Activated CD4-positive, alpha-beta T cell treated with anti-CD3 and anti-CD28 coated beads, Interleukin-2, amount 50 U/mL, for 16 hours (primary cell): ENCODE results near the gene WDR33.
"Not testable (repeated sequence)": the region's sequence is repeated elsewhere in the genome, so short reads cannot be mapped to it uniquely, and the experiment has no call there.

Experiments
- DNase-seq: peaks from one replicate; pipeline ENCODE4 v3.0.0-alpha.2; 2020

WDR33 gene

GRCh38 chr2:127810619-127811396 lies at the start of gene WDR33:
Gene WDR33, minus strand, starts transcription at chr2:127811171. Its CDS starts 40,190 bp downstream, at chr2:127770981.
- peak; percentile 97 for DNase-seq

GRCh38 chr2:127860130-127860529 lies 49.2 kb upstream of the WDR33 start:
- no peak for DNase-seq

DNA sequence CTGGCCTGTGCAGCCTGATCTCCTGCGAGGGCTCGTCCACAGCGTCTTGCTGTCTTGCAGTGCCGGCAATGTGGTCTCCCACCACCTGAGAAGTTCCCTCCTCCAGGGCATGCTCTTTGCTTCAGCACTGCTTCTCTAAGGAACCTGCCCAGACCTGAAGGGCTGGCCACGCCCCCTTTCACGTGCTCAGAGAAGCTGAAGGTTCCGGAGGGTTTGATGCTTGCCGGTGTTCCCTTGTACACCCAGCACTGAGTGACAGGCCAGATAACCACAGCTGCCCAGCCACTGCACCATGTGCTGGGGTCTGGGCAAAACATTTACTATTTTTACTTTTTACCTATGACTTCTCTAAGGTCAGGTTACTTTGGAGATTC lies 48.7 kb upstream of the WDR33 start:
- DNase-seq = peak; percentile 36

GRCh38 chr2:127857265-127857808 lies 46.4 kb upstream of the WDR33 start:
- DNase-seq = peak; percentile 23

- peak; percentile 56 for DNase-seq
Measured at GRCh38 chr2:127853671-127854070, 42.7 kb upstream of the WDR33 start.

DNA sequence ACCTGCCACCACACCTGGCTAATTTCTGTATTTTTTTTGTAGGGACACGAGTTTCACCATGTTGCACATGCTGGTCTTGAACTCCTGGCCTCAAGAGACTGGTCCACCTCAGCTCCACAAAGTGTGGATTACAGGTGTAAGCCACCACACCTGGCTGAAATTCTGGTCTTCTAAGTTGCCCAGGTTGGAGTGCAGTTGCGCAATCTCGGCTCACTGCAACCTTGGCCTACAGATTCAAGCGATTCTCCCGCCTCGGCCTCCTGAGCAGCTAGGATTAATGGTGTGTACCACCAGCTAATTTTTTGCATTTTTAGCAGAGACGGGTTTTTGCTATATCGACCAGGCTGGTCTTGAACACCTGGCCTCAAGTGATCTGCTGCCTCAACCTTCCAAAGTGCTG lies 41.4 kb upstream of the WDR33 start:
- no peak for DNase-seq

DNA sequence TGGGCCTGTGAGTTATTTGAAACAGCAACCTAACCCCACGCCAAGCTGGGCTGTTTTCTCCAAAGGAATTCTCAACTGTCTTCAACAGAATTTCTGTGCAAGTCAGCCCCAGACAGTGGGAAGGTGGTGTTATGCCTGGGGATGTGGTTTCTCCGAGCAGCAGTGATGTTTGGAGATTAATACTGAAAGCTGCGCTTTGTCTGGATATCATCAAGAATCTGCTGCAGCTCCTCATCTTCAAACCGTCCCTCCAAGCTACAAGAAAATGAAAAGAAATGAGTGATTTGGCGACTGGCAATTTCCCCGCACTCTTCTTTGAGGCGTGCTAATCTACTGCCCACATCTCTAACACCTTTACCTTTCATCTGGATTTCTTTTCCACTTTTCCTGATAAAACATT lies 37.0 kb upstream of the WDR33 start:
- peak; percentile 57 for DNase-seq

- DNase-seq = no peak
Measured at GRCh38 chr2:127844973-127845372, 34.0 kb upstream of the WDR33 start.

DNA sequence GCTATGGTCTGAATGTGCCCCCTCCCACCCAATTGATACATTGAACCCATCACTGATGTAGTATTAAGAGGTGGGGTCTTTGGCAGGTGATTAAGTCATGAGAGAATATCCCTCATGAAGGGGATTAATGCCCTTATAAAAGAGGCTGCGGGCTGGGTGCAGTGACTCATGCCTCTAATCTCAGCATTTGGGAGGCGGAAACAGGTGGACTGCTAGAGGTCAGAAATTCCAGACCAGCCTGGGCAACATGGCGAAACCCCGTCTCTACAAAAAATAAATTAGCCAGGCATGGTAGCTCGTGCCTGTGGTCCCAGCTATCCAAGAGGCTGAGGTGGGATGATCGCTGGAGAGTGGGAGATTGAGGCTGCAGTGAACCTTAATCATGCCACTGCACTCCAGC lies 32.7 kb upstream of the WDR33 start:
- no peak for DNase-seq

GRCh38 chr2:127841466-127842178 lies 30.7 kb upstream of the WDR33 start:
- no peak for DNase-seq

GRCh38 chr2:127840893-127841292 lies 29.9 kb upstream of the WDR33 start:
- no peak for DNase-seq

DNA sequence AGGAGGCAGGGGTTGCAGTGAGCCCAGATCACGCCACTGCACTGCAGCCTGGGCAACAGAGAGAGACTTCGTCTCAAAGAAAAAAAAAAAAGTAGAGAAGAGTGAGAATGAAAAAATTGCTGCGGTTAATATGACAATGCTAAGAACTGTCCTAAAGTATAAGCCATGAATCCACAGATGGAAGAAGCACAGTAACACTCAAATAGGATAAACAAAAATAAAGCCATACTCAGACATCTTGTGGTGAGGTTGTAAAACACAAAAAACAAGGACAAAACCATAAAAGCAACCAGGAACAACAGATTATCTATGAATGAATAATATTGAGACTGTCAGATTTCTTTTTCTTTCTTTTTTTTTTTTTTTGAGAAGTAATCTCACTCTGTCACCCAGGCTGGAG lies 24.0 kb upstream of the WDR33 start:
- no peak for DNase-seq

- peak; percentile 85 for DNase-seq
Measured at GRCh38 chr2:127829845-127830246, 18.9 kb upstream of the WDR33 start.

- not testable (repeated sequence) for DNase-seq
Measured at GRCh38 chr2:127826708-127827107, 15.7 kb upstream of the WDR33 start.

GRCh38 chr2:127826047-127826446 lies 15.1 kb upstream of the WDR33 start:
- no peak for DNase-seq

GRCh38 chr2:127820080-127820668 lies 9.2 kb upstream of the WDR33 start:
- DNase-seq = no peak

GRCh38 chr2:127818794-127819425 lies 7.9 kb upstream of the WDR33 start:
- DNase-seq = no peak

DNA sequence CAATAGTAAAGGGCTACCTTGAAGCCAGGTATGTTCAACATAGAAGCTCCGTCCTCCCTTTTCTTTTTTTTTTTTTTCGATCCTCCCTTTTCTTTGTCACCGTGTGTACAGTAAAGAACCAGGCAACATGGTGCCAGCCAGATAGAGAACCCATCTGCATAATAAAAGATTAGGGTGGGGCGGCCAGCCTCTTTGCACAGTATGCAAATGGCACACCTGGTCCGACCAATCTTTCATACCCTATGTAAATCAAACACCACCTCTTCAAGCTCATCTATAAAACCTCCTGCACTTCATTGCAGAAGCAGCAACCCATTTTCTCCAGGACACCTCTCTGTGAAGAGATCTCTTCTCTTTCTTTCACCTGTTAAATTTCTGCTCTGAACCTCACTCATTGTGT lies 7.3 kb upstream of the WDR33 start:
- no peak for DNase-seq

DNA sequence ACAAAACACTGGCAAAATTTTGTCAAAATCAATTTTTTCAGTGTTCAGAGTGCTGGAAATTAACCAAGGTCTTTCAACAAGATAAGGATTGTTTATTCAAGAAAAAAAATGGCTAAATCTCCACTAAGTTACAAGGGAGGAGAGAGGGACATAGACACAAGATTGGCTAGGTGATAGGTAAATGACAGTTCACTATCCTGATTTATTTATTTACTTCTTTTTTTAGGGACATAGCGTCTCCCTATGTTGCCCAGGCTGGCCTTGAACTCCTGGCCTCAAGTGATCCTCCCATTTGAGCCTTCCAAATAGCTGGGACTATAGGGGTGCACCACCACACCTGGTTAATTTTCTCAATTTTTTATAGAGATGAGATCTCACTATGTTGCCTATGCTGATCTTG lies 3.7 kb upstream of the WDR33 start:
- no peak for DNase-seq

DNA sequence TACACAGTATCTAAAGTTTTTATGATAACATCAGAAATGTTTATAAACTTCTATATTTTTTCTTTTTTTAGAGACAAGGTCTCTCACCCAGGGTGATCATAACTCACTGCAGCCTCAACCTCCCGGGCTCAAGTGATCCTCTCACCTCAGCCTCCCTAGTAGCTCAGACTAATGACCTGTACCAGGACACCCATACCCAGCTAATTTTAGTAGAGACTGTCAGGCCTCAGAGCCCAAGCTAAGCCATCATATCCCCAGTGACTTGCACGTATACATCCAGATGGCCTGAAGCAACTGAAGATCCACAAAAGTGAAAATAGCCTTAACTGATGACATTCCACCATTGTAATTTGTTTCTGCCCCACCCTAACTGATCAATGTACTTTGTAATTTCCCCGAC lies 1.5 kb upstream of the WDR33 start:
- not testable (repeated sequence) for DNase-seq

- DNase-seq = no peak
Measured at GRCh38 chr2:127811397-127812321, 688 bp upstream of the WDR33 start.

DNA sequence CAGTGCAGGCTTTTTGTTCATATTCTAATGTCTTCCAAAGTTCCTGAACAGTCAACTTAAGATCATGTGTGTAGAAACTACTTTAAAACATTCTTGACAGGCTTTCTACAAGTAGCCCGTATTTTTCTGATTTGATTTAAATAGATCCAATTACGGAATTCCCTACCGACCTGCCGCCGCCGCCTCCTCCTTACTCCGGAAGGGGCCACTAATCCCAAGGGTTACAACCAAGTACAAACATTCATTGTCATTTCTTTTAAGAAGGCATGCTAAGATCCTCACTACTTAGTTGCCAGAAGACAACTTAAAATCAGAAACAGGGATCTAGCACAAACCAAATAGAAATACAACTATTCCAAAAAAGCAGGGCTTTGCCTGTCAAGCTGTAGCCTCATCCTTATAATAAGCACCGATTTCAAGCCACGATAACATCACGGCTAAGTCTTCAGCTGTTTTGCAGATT lies 784 bp downstream of the WDR33 start:
- no peak for DNase-seq
